Osteocyte (in vitro differentiated cells): Measurements from ENCODE around the gene RALGPS1. TPM values are rescaled to one million over a fixed set of nuclear protein-coding genes. Genes with fewer than 3 reads are reported as not detected.

Experiments
- DNase-seq: peaks from one replicate; pipeline ENCODE4 v3.0.0; 2021; ENCODE audit warnings: mixed read lengths; ENCODE audit not compliant: unreplicated experiment; ENCODE audit errors: extremely low spot score
- H3K27ac Mint-ChIP-seq: one replicate; pipeline ENCODE4 v1.8.0; 2021; ENCODE audit warnings: mild to moderate bottlenecking, mixed read lengths; ENCODE audit not compliant: unreplicated experiment
- H3K27me3 Mint-ChIP-seq: one replicate; pipeline ENCODE4 v1.8.0; 2021; ENCODE audit warnings: mixed read lengths; ENCODE audit not compliant: unreplicated experiment
- H3K36me3 Mint-ChIP-seq: one replicate; pipeline ENCODE4 v1.8.0; 2021; ENCODE audit warnings: mixed read lengths; ENCODE audit not compliant: unreplicated experiment
- H3K4me1 Mint-ChIP-seq: one replicate; pipeline ENCODE4 v1.8.0; 2021; ENCODE audit warnings: mixed read lengths; ENCODE audit not compliant: unreplicated experiment
- H3K4me3 Mint-ChIP-seq: one replicate; pipeline ENCODE4 v1.8.0; 2021; ENCODE audit warnings: mild to moderate bottlenecking, moderate library complexity, mixed read lengths; ENCODE audit not compliant: unreplicated experiment
- H3K9me3 Mint-ChIP-seq: one replicate; pipeline ENCODE4 v1.8.0; 2021; ENCODE audit warnings: mixed read lengths; ENCODE audit not compliant: unreplicated experiment
- CTCF ChIP-seq: fragments of 200-600 bp; sonication (generic); IDR thresholded peaks from 2 replicates; pipeline ENCODE4 v1.5.0; 2021; ENCODE audit warnings: antibody characterized with exemption, mild to moderate bottlenecking, moderate library complexity
- total RNA-seq: library from RNA; stranded (reverse); gene quantifications from 2 replicates; pipeline ENCODE4 v1.2.1, GENCODE V29; 2021

The RALGPS1 gene
- total RNA-seq, 1 donor from 2014 or later, result 9.9 TPM

- H3K9me3 Mint-ChIP-seq, result no peaks in the 10 kb centered on the region
- H3K27ac Mint-ChIP-seq, result no peak overlapping the region
- H3K4me1 Mint-ChIP-seq, result peaks cover 14% of the 10 kb centered on the region
- no peak for TF ChIP-seq CTCF
- DNase-seq, result no peak
- H3K36me3 Mint-ChIP-seq, result no peaks in the 10 kb centered on the region
- peaks cover 8% of the 10 kb centered on the region for H3K27me3 Mint-ChIP-seq
- H3K4me3 Mint-ChIP-seq, result peak overlapping the region; percentile 6
Observed at GRCh38 chr9:126916909-126917308, 2.3 kb downstream of the RALGPS1 start.

GRCh38 chr9:126919193-126919592 is 4.6 kb downstream of the RALGPS1 start:
- no peak for DNase-seq
- H3K9me3 Mint-ChIP-seq, result no peaks in the 10 kb centered on the region
- H3K27me3 Mint-ChIP-seq, result no peaks in the 10 kb centered on the region
- no peak overlapping the region for H3K4me3 Mint-ChIP-seq
- TF ChIP-seq CTCF, result no peak
- H3K4me1 Mint-ChIP-seq, result peaks cover 14% of the 10 kb centered on the region
- H3K36me3 Mint-ChIP-seq, result no peaks in the 10 kb centered on the region
- H3K27ac Mint-ChIP-seq, result no peak overlapping the region

- DNase-seq, result no peak
- Mint-ChIP-seq H3K9me3 (no peaks in the 10 kb centered on the region), H3K4me3 (no peak overlapping the region), H3K36me3 (no peaks in the 10 kb centered on the region), H3K27ac (no peak overlapping the region), H3K27me3 (peaks cover 3% of the 10 kb centered on the region), H3K4me1 (no peaks in the 10 kb centered on the region)
- TF ChIP-seq CTCF, result no peak
Observed at GRCh38 chr9:126925876-126926275, 11.3 kb downstream of the RALGPS1 start.

- H3K36me3 Mint-ChIP-seq, result no peaks in the 10 kb centered on the region
- no peaks in the 10 kb centered on the region for H3K9me3 Mint-ChIP-seq
- DNase-seq, result no peak
- no peaks in the 10 kb centered on the region for H3K4me1 Mint-ChIP-seq
- TF ChIP-seq CTCF, result no peak
- H3K4me3 Mint-ChIP-seq, result no peak overlapping the region
- H3K27me3 Mint-ChIP-seq, result peaks cover 3% of the 10 kb centered on the region
- no peak overlapping the region for H3K27ac Mint-ChIP-seq
Observed at GRCh38 chr9:126926364-126926763, 11.8 kb downstream of the RALGPS1 start.

- no peaks in the 10 kb centered on the region for H3K9me3 Mint-ChIP-seq
Observed at GRCh38 chr9:126927419-126927818, 12.8 kb downstream of the RALGPS1 start.

More at GRCh38 chr9:126927419-126927818, 12.8 kb downstream of the RALGPS1 start:
- H3K27me3 Mint-ChIP-seq, result peaks cover 3% of the 10 kb centered on the region
- no peak overlapping the region for H3K4me3 Mint-ChIP-seq
- no peaks in the 10 kb centered on the region for H3K36me3 Mint-ChIP-seq
- H3K4me1 Mint-ChIP-seq, result no peaks in the 10 kb centered on the region
- DNase-seq, result no peak
- TF ChIP-seq CTCF, result no peak
- H3K27ac Mint-ChIP-seq, result no peak overlapping the region
